GM18520 (cell line): ENCODE results near the gene AGER.
"Not testable (repeated sequence)": the region's sequence is repeated elsewhere in the genome, so short reads cannot be mapped to it uniquely, and the experiment has no call there.

Experiments
- ATAC-seq: cut with Tn5 transposase; IDR thresholded peaks from one replicate; pipeline ENCODE4 v1.9.1; 2021; ENCODE audit not compliant: unreplicated experiment

AGER gene

GRCh38 chr6:32151181-32151862 lies 32.7 kb downstream of the AGER start:
- no peak for ATAC-seq

GRCh38 chr6:32149932-32150870 lies 33.9 kb downstream of the AGER start:
- no peak for ATAC-seq

DNA sequence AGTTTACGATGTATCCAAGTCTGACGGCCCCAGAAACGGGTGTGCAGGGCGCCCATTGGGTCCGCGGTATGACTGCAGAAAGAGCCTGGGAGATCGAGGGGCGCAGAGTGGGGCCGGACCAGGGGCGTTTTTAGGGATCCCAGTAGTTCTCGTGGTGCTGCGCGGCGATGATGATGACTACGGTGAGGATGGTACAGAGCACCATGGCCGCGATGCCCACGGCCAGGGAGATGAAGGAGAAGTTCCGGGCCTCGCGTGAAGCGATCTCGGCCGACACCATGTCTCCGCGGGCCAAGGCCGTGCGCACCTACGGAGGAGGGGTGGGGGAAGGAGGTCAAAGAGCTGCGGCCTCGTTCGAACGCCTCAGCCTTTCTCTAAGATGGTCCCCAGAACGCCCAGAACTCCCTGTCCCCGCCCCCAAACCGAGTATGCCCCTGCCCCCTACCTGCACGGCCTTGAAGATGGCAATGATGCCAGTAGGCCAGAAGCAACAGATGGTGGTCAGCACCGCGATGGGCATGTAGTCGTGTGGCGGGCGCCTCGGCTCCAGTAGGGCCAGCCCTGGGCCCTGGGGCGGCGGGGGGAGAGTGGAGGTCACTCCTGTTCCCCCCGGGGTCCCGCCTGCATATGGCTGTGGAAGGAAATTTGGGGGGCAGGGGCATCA lies 34.8 kb downstream of the AGER start:
- ATAC-seq, result no peak

DNA sequence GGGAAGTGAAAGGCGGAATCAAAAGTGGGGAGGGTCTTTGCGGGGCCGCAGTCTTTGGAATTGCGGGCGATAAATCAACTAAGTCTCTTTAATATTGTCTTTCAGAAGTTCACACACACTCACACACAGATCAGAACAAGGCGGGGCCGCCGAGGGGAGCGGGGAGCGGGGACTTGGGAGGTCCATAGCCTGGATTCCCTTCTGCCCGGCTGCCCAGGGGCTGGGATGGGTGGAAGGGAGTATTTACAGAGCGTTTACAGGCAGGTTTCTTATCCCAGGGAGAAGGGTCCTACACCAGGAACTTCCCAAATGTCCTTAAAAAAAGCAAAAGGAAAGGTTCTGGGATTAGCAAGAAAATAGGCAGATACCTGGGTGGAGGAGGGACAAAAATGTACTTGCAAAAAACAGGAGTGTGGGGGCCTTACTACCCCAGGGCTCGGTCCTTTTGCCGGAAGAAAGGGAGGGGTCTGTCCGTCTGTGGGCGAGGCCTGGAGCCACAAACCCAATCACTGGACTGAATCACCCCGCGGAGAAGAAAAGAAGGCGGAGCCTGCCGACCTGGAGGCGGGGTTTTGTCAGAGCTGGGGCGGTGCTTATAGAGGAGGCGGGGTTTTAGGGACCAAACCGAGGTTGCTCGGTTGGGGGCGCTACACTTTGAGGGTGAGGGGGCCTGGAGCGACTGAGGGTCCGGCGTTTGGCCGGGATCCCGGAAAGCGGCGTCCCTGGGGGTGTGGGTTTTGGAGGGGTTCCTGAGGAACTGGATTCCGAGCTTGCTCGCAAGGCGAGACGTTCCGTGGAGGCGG lies 35.6 kb downstream of the AGER start:
- ATAC-seq, result no peak

- no peak for ATAC-seq
Measured at GRCh38 chr6:32147401-32148132, 36.5 kb downstream of the AGER start.

GRCh38 chr6:32146687-32147086 lies 37.4 kb downstream of the AGER start:
- no peak for ATAC-seq

GRCh38 chr6:32146287-32146686 lies 37.8 kb downstream of the AGER start:
- ATAC-seq, result no peak

DNA sequence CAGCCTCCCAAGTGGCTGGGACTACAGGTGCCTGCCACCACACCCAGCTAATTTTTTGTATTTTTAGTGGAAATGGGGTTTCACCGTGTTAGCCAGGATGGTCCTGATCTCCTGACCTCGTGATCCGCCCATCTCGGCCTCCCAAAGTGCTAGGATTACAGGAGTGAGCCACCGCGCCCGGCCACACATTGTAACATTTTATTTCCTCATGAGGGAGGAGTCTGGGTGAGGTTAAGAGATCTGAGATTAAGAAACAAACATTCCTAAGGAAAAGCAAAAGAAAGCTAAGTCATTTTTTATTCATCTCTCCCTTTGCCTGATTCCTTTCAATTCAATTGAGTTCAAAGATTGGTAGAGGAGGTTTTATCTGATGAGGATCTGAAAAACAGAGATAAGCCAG lies 39.8 kb downstream of the AGER start:
- ATAC-seq, result not testable (repeated sequence)

GRCh38 chr6:32140420-32141046 lies 43.5 kb downstream of the AGER start:
- ATAC-seq, result no peak

GRCh38 chr6:32139590-32139989 lies 44.5 kb downstream of the AGER start:
- no peak for ATAC-seq

DNA sequence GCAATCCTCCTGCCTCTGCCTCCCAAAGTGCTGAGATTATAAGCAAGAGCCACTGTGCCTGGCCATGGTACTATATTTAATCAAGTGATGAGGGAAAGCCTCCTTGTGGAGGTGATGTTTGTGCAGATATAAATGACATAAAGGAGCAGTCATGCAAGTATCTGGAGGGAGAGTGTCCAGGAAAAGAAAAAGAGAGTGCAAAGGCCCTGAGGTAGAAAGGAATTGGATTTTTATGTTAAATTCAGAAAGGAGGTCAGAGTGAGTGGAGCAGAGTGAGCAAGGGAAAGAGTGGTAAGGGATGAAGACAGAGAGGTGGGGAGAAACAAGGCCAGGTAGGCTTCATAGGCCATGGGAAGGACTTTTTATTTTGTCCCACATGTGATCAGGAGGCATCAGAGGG lies 46.6 kb downstream of the AGER start:
- no peak for ATAC-seq

DNA sequence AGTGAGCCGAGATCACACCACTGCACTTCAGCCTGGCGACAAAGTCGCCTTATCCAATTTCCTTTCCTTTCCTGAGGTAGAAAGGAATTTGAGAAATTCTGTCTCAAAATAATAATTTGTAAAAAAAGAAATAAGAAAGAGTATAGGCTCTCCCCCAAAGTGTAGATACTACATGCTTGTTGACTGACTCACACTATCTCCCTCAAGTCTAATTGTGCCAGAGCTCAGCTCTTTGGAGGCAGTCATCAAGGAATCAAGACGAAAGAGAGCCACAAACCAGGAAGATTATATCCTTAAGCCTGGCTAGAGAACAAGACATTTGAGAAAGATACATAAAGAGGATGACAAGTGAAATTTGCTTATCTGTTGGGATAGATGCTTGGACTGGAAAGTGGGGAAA lies 50.3 kb downstream of the AGER start:
- ATAC-seq, result no peak

DNA sequence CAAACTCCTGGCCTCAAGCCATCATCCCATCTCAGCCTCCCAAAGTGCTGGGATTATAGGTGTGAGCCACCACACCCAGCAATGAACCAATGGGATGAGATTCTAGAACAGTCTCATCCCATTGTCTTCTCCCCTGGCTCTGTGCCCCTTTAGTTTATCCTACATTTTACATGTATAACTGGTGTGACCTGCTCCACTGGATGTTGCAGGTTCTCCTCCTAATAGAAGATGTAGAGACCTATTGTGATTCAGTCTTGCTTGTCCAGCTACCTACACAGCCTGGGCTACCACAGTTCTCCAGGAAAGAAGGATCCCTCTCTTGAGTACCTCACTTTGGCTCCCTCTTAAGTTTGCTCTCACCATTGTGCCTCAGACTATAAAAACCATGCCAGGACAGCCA lies 51.9 kb downstream of the AGER start:
- no peak for ATAC-seq

GRCh38 chr6:32131439-32131948 lies 52.6 kb downstream of the AGER start:
- ATAC-seq, result no peak
